Myometrial cell (primary cell): ENCODE data around the gene GBP1. TPM values are rescaled to one million over a fixed set of nuclear protein-coding genes. Genes with fewer than 3 reads are reported as not detected.

Experiments
- total RNA-seq: library from RNA; depleted of rRNA; stranded (reverse); fragments of >200 nt; gene quantifications from 2 replicates; pipeline ENCODE4 v1.2.3, GENCODE V29; 2015

Gene GBP1
- total RNA-seq, result 28.3 and 31.4 TPM in 2 replicates

GRCh38 chr1:89065079-89065868 is at the start of gene GBP1:
Gene GBP1, minus strand, starts transcription at chr1:89065208. Its CDS starts 1,974 bp downstream, at chr1:89063234.

GRCh38 chr1:89022167-89022959 is 42.6 kb downstream of the GBP1 start, which contains the start of gene GBP3:
Gene GBP3, minus strand, starts transcription at chr1:89022866. Its CDS starts 2,145 bp downstream, at chr1:89020721.

Other genes with a start within 250 kb of the GBP1 start
- gene GTF2B, start 173.6 kb downstream of the GBP1 start, total RNA-seq, result 25.7 and 35.7 TPM in 2 replicates
- gene KYAT3, start 72.6 kb downstream of the GBP1 start, total RNA-seq, result 49.6 TPM in 2 replicates
- gene RBMXL1, start 72.6 kb downstream of the GBP1 start, total RNA-seq, result 8.9 and 12.7 TPM in 2 replicates
- gene GBP3, start 42.3 kb downstream of the GBP1 start, total RNA-seq, result 32.0 and 33.8 TPM in 2 replicates
- gene GBP2, start 60.9 kb upstream of the GBP1 start, total RNA-seq, result 31.7 and 37.5 TPM in 2 replicates
- not detected in 2 replicates for gene GBP7, start 110.8 kb upstream of the GBP1 start, total RNA-seq
- 0.58 and 1.4 TPM in 2 replicates for gene GBP4, start 133.7 kb upstream of the GBP1 start, total RNA-seq
- gene GBP5, start 207.7 kb upstream of the GBP1 start, total RNA-seq, result not detected in 2 replicates